ENCODE measurements around the gene TPRKB. TPM values are rescaled to one million over a fixed set of nuclear protein-coding genes. Genes with fewer than 3 reads are reported as not detected.

TPRKB gene
- total and polyA plus RNA-seq, 9 of the 15 experiments (the other 6 are each of a cell fraction or from before 2014, with no cell fraction given): 55.6 to 250 (median 112) TPM

DNA sequence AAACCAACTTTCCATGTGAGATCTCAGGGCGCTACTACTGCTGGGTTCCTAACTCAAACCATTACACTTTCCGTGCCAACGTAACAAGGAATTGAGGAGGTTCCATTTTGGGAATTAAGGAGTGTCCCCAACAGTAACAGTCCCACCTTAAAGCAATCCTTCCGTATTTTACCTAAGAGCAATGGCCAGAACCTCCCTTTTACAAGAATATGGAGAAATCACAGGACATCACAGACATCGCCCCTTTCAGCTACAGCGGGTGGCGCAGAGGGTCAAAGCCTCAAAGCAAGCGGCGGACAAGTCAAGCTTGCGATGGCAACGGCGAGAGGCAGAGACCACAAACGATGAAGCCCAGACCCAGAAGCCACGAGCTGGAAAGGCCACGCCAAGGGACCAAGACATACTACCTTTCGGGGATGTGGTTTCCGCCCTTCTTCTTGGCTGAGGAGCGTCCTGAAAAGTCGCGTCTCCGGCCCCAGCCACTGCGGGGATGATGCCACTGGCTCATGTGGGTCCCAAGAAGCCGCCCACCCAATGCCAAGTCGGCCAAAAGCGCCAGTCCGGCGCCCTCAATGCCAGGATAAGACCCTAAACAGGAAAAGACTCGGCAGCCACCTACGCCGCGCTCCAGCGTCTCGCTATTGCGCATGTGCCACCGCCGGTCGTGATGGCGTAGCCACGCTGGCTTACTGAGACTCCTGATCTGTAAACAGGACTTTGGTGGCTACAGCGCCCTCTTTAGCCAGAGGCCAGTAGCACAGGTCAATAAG lies 42.5 kb upstream of the TPRKB start, which contains the start of gene DUSP11 (continued):
- TF ChIP-seq, protein P1, sequence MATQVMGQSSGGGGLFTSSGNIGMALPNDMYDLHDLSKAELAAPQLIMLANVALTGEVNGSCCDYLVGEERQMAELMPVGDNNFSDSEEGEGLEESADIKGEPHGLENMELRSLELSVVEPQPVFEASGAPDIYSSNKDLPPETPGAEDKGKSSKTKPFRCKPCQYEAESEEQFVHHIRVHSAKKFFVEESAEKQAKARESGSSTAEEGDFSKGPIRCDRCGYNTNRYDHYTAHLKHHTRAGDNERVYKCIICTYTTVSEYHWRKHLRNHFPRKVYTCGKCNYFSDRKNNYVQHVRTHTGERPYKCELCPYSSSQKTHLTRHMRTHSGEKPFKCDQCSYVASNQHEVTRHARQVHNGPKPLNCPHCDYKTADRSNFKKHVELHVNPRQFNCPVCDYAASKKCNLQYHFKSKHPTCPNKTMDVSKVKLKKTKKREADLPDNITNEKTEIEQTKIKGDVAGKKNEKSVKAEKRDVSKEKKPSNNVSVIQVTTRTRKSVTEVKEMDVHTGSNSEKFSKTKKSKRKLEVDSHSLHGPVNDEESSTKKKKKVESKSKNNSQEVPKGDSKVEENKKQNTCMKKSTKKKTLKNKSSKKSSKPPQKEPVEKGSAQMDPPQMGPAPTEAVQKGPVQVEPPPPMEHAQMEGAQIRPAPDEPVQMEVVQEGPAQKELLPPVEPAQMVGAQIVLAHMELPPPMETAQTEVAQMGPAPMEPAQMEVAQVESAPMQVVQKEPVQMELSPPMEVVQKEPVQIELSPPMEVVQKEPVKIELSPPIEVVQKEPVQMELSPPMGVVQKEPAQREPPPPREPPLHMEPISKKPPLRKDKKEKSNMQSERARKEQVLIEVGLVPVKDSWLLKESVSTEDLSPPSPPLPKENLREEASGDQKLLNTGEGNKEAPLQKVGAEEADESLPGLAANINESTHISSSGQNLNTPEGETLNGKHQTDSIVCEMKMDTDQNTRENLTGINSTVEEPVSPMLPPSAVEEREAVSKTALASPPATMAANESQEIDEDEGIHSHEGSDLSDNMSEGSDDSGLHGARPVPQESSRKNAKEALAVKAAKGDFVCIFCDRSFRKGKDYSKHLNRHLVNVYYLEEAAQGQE (IDR thresholded peaks at IDR 0.05; ENCODE audit: borderline replicate concordance): peak; percentile 30; the same call in 1 of the 2 replicates
- TF ChIP-seq, protein P1 (CRISPR knock-in tag; IDR thresholded peaks at IDR 0.05; ENCODE audit: low read depth): peak; percentile 39; the same call in 1 of the 2 replicates
- TF ChIP-seq MBD2 (IDR thresholded peaks at IDR 0.05; ENCODE audit: borderline replicate concordance, low read depth) (peak; percentile 62; the same call in 1 of the 2 replicates), SMAD4 (CRISPR knock-in tag; conservative IDR thresholded peaks at IDR 0.05) (no peak; the same call in 1 of the 2 replicates)
- TF ChIP-seq, protein P2, sequence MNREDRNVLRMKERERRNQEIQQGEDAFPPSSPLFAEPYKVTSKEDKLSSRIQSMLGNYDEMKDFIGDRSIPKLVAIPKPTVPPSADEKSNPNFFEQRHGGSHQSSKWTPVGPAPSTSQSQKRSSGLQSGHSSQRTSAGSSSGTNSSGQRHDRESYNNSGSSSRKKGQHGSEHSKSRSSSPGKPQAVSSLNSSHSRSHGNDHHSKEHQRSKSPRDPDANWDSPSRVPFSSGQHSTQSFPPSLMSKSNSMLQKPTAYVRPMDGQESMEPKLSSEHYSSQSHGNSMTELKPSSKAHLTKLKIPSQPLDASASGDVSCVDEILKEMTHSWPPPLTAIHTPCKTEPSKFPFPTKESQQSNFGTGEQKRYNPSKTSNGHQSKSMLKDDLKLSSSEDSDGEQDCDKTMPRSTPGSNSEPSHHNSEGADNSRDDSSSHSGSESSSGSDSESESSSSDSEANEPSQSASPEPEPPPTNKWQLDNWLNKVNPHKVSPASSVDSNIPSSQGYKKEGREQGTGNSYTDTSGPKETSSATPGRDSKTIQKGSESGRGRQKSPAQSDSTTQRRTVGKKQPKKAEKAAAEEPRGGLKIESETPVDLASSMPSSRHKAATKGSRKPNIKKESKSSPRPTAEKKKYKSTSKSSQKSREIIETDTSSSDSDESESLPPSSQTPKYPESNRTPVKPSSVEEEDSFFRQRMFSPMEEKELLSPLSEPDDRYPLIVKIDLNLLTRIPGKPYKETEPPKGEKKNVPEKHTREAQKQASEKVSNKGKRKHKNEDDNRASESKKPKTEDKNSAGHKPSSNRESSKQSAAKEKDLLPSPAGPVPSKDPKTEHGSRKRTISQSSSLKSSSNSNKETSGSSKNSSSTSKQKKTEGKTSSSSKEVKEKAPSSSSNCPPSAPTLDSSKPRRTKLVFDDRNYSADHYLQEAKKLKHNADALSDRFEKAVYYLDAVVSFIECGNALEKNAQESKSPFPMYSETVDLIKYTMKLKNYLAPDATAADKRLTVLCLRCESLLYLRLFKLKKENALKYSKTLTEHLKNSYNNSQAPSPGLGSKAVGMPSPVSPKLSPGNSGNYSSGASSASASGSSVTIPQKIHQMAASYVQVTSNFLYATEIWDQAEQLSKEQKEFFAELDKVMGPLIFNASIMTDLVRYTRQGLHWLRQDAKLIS (CRISPR knock-in tag; IDR thresholded peaks at IDR 0.05): peak; percentile 13; the same call in 1 of the 2 replicates

All from K562 (cell line).